ENCODE data around the gene LRRN3. TPM values are rescaled to one million over a fixed set of nuclear protein-coding genes. Genes with fewer than 3 reads are reported as not detected.

Gene LRRN3
- total and polyA plus RNA-seq, 2 of the 8 experiments (the other 6 are each of a cell fraction or from before 2014, with no cell fraction given) = 0.20 to 0.32 TPM

DNA sequence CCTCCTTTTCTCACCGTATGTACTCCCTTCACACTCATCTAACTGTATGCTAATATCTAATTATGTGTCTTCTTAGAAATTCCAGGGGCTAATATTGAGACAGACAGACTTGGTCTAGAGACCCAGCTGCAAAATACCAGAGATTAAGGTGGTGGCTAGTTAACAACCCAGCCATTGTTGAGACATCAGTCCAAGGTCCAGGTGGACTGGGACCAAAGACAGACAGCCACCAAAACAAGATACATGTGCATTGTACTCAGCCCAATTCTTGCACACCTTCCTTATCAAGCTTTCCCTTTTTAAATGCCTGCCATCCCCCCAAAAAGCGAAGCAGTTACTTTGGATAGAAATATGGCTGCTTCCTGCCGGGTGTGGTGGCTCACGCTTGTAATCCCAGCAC lies 43.3 kb upstream of the LRRN3 start:
- no peak overlapping the region for H3K23ac ChIP-seq (ENCODE audit: insufficient read length)
- H3K27me3 ChIP-seq (replicated peaks in 1 of 4; ENCODE audit: control insufficient read depth in 3 of 4, extremely low read depth in 1 of 4, insufficient read depth in 3 of 4, low read length in 3 of 4) = no peaks in the 10 kb centered on the region
- H2AFZ ChIP-seq (ENCODE audit: low read length) = no peak overlapping the region
- ChIA-PET POLR2A (ENCODE audit: partially characterized antibody) (no interaction called here), CTCF (ENCODE audit: partially characterized antibody) (no interaction called here)
- no peak overlapping the region for H3K14ac ChIP-seq (ENCODE audit: insufficient read length)
- H3K27ac ChIP-seq (ENCODE audit: low read depth, low read length) = no peak overlapping the region
- FAIRE-seq (no peak), DNase-seq (ENCODE audit: low read depth in 1 of 2, low spot score in 2 of 2) (no peak)
- H3K4me3 ChIP-seq (ENCODE audit: extremely low read depth in 1 of 4, insufficient read depth in 2 of 4, low read depth in 3 of 4, low read length in 4 of 4) = no peak overlapping the region
- H3K9me3 ChIP-seq (ENCODE audit: insufficient read depth in 2 of 2, low read depth in 1 of 2, low read length in 1 of 2) = no peaks in the 10 kb centered on the region
- H3K36me3 ChIP-seq (ENCODE audit: control insufficient read depth in 2 of 4, insufficient read depth in 4 of 4, low read length in 3 of 4) = no peaks in the 10 kb centered on the region
- H2BK15ac ChIP-seq (ENCODE audit: low read length) = no peak overlapping the region
- H4K20me1 ChIP-seq (replicated peaks in 1 of 2; ENCODE audit: control insufficient read depth in 1 of 2, insufficient read depth in 2 of 2, low read length in 2 of 2) = no peaks in the 10 kb centered on the region
- no peak overlapping the region for H3K18ac ChIP-seq (ENCODE audit: extremely low read depth, low read length)
- H4K8ac ChIP-seq (ENCODE audit: extremely low read depth, insufficient read depth, low read length) = no peak overlapping the region
- no peak overlapping the region for H3K4me2 ChIP-seq (ENCODE audit: insufficient read depth in 1 of 2, low read depth in 2 of 2, low read length in 2 of 2)
- TF ChIP-seq MAFK (IDR thresholded peaks at IDR 0.05; ENCODE audit: low read depth, low read length) = no peak
- H3K23me2 ChIP-seq (ENCODE audit: low read depth, low read length) = no peaks in the 10 kb centered on the region; the same call in 1 of the 2 replicates
- no peaks in the 10 kb centered on the region for H3K79me2 ChIP-seq (ENCODE audit: control insufficient read depth in 1 of 2, insufficient read depth in 2 of 2, low read length in 2 of 2)
- H4K5ac ChIP-seq (ENCODE audit: insufficient read length, low read depth, low read length) = no peak overlapping the region
- H3K4me1 ChIP-seq (replicated peaks in 1 of 4; ENCODE audit: control insufficient read depth in 3 of 4, insufficient read depth in 4 of 4, low read length in 3 of 4) = peaks cover 0 to 13% (median 7%) of the 10 kb centered on the region in 4 experiments; a peak in 6 of 7 replicates
- no peak overlapping the region for H3K56ac ChIP-seq (replicated peaks; ENCODE audit: insufficient read length, low read depth, low read length)
- H2BK120ac ChIP-seq (replicated peaks; ENCODE audit: low read depth, low read length) = no peak overlapping the region
- H3K9ac ChIP-seq (replicated peaks in 1 of 4; ENCODE audit: extremely low read depth in 1 of 4, low read depth in 3 of 4, low read length in 3 of 4) = no peak overlapping the region
- WGBS, 2 experiments (ENCODE audit: extremely low coverage in 1 of 2, insufficient coverage in 1 of 2, insufficient read length in 1 of 2, insufficient replicate concordance in 2 of 2, low coverage in 1 of 2, low lambda C conversion rate in 2 of 2, missing lambda C conversion rate in 1 of 2) = 97% methylated on average over 4 of the region's 4 CpGs; no CpG with 5 or more reads in 1 of the 2 experiments
- no peak overlapping the region for H2BK12ac ChIP-seq (ENCODE audit: low read depth, low read length)
- H2BK20ac ChIP-seq (ENCODE audit: low read length) = no peak overlapping the region
- no peak overlapping the region for H3K4ac ChIP-seq (replicated peaks; ENCODE audit: insufficient read length, low read depth, low read length)
- H4K91ac ChIP-seq (replicated peaks; ENCODE audit: insufficient read length, low read length) = no peak overlapping the region
- no peak overlapping the region for H2AK5ac ChIP-seq (ENCODE audit: low read depth, low read length)
- H3K79me1 ChIP-seq (ENCODE audit: low read depth, low read length) = no peaks in the 10 kb centered on the region
- H2BK5ac ChIP-seq (ENCODE audit: low read depth, low read length) = no peak overlapping the region; the same call in 1 of the 2 replicates

Measured in H1 (cell line).